K562 (cell line): ENCODE data around the gene PTGES3. TPM values are rescaled to one million over a fixed set of nuclear protein-coding genes. Genes with fewer than 3 reads are reported as not detected.
A peak's percentile ranks its signal among the peaks of the same experiment; 100 is the strongest.

Experiments
- ARNT ChIP-seq, 2 experiments: fragments of 450-650 bp; IDR thresholded peaks; 2 replicates each; pipeline ENCODE4 v1.6.1; 2016; ENCODE audit warnings: mild to moderate bottlenecking in 1 of 2
- BACH1 ChIP-seq: fragments of 200-800 bp; sonication (Bioruptor generic); IDR thresholded peaks from 2 replicates; pipeline ENCODE4 v1.6.1; 2016; ENCODE audit warnings: missing genetic modification characterization, missing compliant biosample characterization
- BHLHE40 ChIP-seq: IDR thresholded peaks from 2 replicates; pipeline ENCODE4 v1.6.1; 2011; ENCODE audit warnings: low read length, improper control_type of control experiment
- FOXA3 ChIP-seq, 2 experiments: fragments of 450-650 bp in 1 of 2; sonication (generic) in 1 of 2; formaldehyde crosslinking; IDR thresholded peaks in 1 of 2; conservative IDR thresholded peaks in 1 of 2; 2 replicates each; pipeline versions ENCODE4 v1.4.0 to v1.8.0; 2020 to 2022; ENCODE audit warnings: mild to moderate bottlenecking in 2 of 2, missing genetic modification reagents in 1 of 2
- GABPB1 ChIP-seq: sonication (generic); formaldehyde crosslinking; IDR thresholded peaks from 2 replicates; pipeline ENCODE4 v1.8.0; 2022; ENCODE audit warnings: mild to moderate bottlenecking, missing genetic modification reagents
- HMG20B ChIP-seq: fragments of 250-450 bp; sonication (Bioruptor Pico); IDR thresholded peaks from 2 replicates; pipeline ENCODE4 v1.5.0; 2021; ENCODE audit warnings: mild to moderate bottlenecking
- JUN ChIP-seq, 2 experiments: sonication (generic) in 1 of 2; formaldehyde crosslinking in 1 of 2; IDR thresholded peaks; 2 replicates each; pipeline versions ENCODE4 v1.6.1 to v1.8.0; 2012 to 2022; ENCODE audit warnings: borderline replicate concordance in 2 of 2, mild to moderate bottlenecking in 2 of 2, improper control_type of control experiment in 1 of 2, low read depth in 1 of 2, low read length in 1 of 2, missing genetic modification reagents in 1 of 2
- LARP7 ChIP-seq: fragments of 450-650 bp; IDR thresholded peaks from 2 replicates; pipeline ENCODE4 v1.6.1; 2016
- NFATC3 ChIP-seq: fragments of 450-650 bp; IDR thresholded peaks from 2 replicates; pipeline ENCODE4 v1.6.1; 2017; ENCODE audit warnings: mild to moderate bottlenecking
- NR3C1 ChIP-seq: sonication (generic); formaldehyde crosslinking; IDR thresholded peaks from 2 replicates; pipeline ENCODE4 v1.8.1; 2022; ENCODE audit warnings: missing genetic modification reagents
- POLR2AphosphoS2 ChIP-seq: IDR thresholded peaks from 2 replicates; pipeline ENCODE4 v1.6.1; 2012; ENCODE audit warnings: low read length, improper control_type of control experiment
- RB1 ChIP-seq: fragments of 450-650 bp; IDR thresholded peaks from 2 replicates; pipeline ENCODE4 v1.6.1; 2017; ENCODE audit warnings: low read depth, mild to moderate bottlenecking
- RBM25 ChIP-seq: fragments of 200-400 bp; formaldehyde crosslinking; IDR thresholded peaks from 2 replicates; pipeline ENCODE4 v1.6.1; 2018; ENCODE audit warnings: low read length, low read depth, moderate library complexity; ENCODE audit not compliant: severe bottlenecking
- RFX1 ChIP-seq: fragments of 450-650 bp; IDR thresholded peaks from 2 replicates; pipeline ENCODE4 v1.6.1; 2016; ENCODE audit warnings: mild to moderate bottlenecking, moderate library complexity
- SIX5 ChIP-seq, 2 experiments: IDR thresholded peaks; 2 replicates each; pipeline ENCODE4 v1.6.1; 2011; ENCODE audit warnings: low read length in 2 of 2, borderline replicate concordance in 1 of 2, low read depth in 1 of 2, mild to moderate bottlenecking in 1 of 2, moderate library complexity in 1 of 2; ENCODE audit not compliant: insufficient read depth in 1 of 2
- SUPT5H ChIP-seq: fragments of 450-650 bp; IDR thresholded peaks from 2 replicates; pipeline ENCODE4 v1.6.1; 2016
- TRIM24 ChIP-seq, 2 experiments: fragments of 450-650 bp; IDR thresholded peaks; 2 replicates each; pipeline ENCODE4 v1.6.1; 2016
- XRCC3 ChIP-seq: fragments of 450-650 bp; IDR thresholded peaks from 2 replicates; pipeline ENCODE4 v1.6.1; 2017; ENCODE audit warnings: mild to moderate bottlenecking, moderate library complexity
- ZBTB12 ChIP-seq: fragments of 250-450 bp; sonication (Bioruptor Pico); IDR thresholded peaks from 2 replicates; pipeline ENCODE4 v1.4.0; 2020
- ZBTB8A ChIP-seq: fragments of 450-650 bp; IDR thresholded peaks from 2 replicates; pipeline ENCODE4 v1.6.1; 2018; ENCODE audit warnings: mild to moderate bottlenecking, moderate library complexity; ENCODE audit not compliant: partially characterized antibody
- ZNF609 ChIP-seq: sonication (generic); formaldehyde crosslinking; IDR thresholded peaks from 2 replicates; pipeline ENCODE4 v1.8.1; 2023; ENCODE audit warnings: missing genetic modification reagents, mild to moderate bottlenecking, borderline replicate concordance
- ZNF707 ChIP-seq: fragments of 250-450 bp; sonication (Bioruptor Pico); conservative IDR thresholded peaks from 2 replicates; pipeline ENCODE4 v1.8.0; 2022; ENCODE audit warnings: inconsistent platforms, mild to moderate bottlenecking, moderate library complexity
- polyA plus RNA-seq, 8 experiments: library from polyadenylated mRNA; depleted of rRNA in 4 of 8; stranded (reverse) in 5 of 8; unstranded in 3 of 8; fragments of >200 nt; fragmentation: Nextera tagmentation in 2 of 8; fragmentation: Illumina TruSeq in 1 of 8; extraction: Ambion mirVana in 2 of 8; extraction: Trizol in 1 of 8; gene quantifications; 2 replicates each; pipeline versions ENCODE4 v1.2.1 to v1.2.3, GENCODE V29; 2011 to 2014; ENCODE audit warnings: inconsistent platforms in 1 of 8, missing spikeins in 1 of 8
- total RNA-seq, 7 experiments: library from RNA; depleted of rRNA in 6 of 7; stranded (reverse); fragments of >200 nt in 6 of 7; fragmentation: Illumina TruSeq in 2 of 7; extraction: Trizol in 2 of 7; gene quantifications; 2 replicates each; pipeline versions ENCODE4 v1.2.1 to v1.2.3, GENCODE V29; 2011 to 2021; ENCODE audit warnings: low replicate concordance in 1 of 7
- TF ChIP-seq, protein P1 (sequence below): fragments of 450-650 bp; formaldehyde crosslinking; IDR thresholded peaks from 2 replicates; pipeline ENCODE4 v1.4.0; 2022; ENCODE audit warnings: mild to moderate bottlenecking, moderate library complexity

Gene PTGES3
- total and polyA plus RNA-seq, 9 of the 15 experiments (the other 6 are each of a cell fraction or from before 2014, with no cell fraction given), result 163 to 501 (median 213) TPM

DNA sequence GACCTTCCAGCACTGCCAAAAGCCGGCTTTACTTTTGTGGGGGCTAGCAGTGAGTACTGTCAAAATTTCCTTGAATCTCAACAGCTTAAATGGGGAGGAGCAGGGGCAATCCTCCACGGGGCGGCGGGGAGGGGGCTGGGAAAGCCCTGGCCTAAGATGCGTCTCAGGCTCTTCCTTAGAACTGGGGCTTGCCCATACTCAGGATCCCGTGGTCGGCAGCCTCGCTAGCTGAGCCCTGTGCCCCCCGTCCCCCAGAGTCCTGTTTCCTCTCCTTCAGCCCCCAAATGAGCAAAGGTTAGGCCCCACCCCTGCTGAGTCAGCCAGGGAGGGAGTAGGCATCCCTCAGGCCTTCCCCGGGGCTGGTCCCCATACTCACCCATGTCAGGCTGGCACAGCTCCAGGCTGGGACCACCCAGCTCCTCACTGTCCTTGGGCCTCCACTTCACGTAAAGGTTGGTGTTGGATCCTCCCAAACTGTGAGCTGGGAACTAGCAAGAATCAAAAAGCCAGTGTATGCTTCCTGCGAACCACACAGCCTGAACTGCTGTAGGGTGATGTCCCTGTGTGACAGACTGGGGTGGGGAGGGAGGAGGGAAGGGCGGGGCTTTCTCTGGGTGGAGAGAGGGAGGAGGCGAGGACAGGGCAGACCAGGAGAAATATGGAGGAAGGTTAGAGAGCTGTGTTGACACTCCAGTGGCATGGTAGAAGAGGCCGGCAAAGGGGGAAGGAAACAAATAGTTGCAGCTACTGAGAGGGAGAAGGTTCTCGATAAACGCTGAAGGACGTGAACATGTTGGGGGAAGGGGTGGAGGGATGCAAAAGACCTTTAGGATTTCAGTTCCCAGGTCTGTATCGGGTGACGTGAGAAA, 52.0 kb downstream of the PTGES3 start (continued):
- TF ChIP-seq BHLHE40 (no peak), RB1 (no peak), XRCC3 (no peak), SIX5 (IDR thresholded peaks at IDR 0.05; ENCODE audit: borderline replicate concordance in 1 of 2, insufficient read depth in 1 of 2, low read depth in 1 of 2, low read length in 2 of 2) (no peak), GABPB1 (CRISPR knock-in tag) (no peak), HMG20B (CRISPR knock-in tag) (no peak), JUN (IDR thresholded peaks at IDR 0.05; ENCODE audit: borderline replicate concordance, low read depth, low read length) (no peak), JUN (CRISPR knock-in tag; IDR thresholded peaks at IDR 0.05; ENCODE audit: borderline replicate concordance) (0 out of 2 replicates have a peak, but pooled peaks have one; percentile 29), TRIM24 (IDR thresholded peaks at IDR 0.05) (no peak), RBM25 (no peak), ZNF609 (CRISPR knock-in tag) (no peak), NR3C1 (no peak), ZBTB12 (CRISPR knock-in tag) (no peak), RFX1 (no peak), LARP7 (0 out of 2 replicates have a peak, but pooled peaks have one; percentile 72), BACH1 (peak; percentile 59; the same call in 1 of the 2 replicates), ZNF707 (CRISPR knock-in tag) (no peak), ZBTB8A (no peak), SUPT5H (peak; percentile 61), POLR2AphosphoS2 (no peak), ARNT (IDR thresholded peaks at IDR 0.05) (no peak; a peak in 1 of 4 replicates), FOXA3 (CRISPR knock-in tag; conservative IDR thresholded peaks at IDR 0.05 in 1 of 2, IDR thresholded peaks at IDR 0.05 in 1 of 2) (peak; percentile 43 to 53; a peak in 3 of 4 replicates), NFATC3 (peak; percentile 75)
- TF ChIP-seq, protein P1, sequence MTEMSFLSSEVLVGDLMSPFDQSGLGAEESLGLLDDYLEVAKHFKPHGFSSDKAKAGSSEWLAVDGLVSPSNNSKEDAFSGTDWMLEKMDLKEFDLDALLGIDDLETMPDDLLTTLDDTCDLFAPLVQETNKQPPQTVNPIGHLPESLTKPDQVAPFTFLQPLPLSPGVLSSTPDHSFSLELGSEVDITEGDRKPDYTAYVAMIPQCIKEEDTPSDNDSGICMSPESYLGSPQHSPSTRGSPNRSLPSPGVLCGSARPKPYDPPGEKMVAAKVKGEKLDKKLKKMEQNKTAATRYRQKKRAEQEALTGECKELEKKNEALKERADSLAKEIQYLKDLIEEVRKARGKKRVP, result no peak
